ENCODE results near the gene RHBDF2. TPM values are rescaled to one million over a fixed set of nuclear protein-coding genes. Genes with fewer than 3 reads are reported as not detected.

The RHBDF2 gene
- total RNA-seq, 2 donors from 2014 or later = 91.6 to 153 TPM

GRCh38 chr17:76543826-76544545, 42.8 kb upstream of the RHBDF2 start:
- H3K4me1 ChIP-seq (ENCODE audit: control insufficient read depth in 1 of 2, low read depth in 2 of 2) = peaks cover 0 to 11% of the 10 kb centered on the region in 2 donors
- no peak overlapping the region for H3K27ac ChIP-seq
- H3K4me3 ChIP-seq = no peak overlapping the region

GRCh38 chr17:76543482-76543825, 42.2 kb upstream of the RHBDF2 start:
- no peaks in the 10 kb centered on the region for H3K9me3 ChIP-seq
- DNase-seq (ENCODE audit: low spot score) = no peak
- no peak for ATAC-seq (ENCODE audit: insufficient number of reproducible peaks, low FRiP score, low read depth)
- no peak overlapping the region for H3K4me3 ChIP-seq
- peaks cover 0 to 11% of the 10 kb centered on the region in 2 donors for H3K4me1 ChIP-seq (ENCODE audit: control insufficient read depth in 1 of 2, low read depth in 2 of 2)
- H3K27ac ChIP-seq = no peak overlapping the region
- H3K36me3 ChIP-seq = no peaks in the 10 kb centered on the region
- peaks cover under 1% of the 10 kb centered on the region for H3K27me3 ChIP-seq (replicated peaks; ENCODE audit: insufficient read depth)
- TF ChIP-seq CTCF (IDR thresholded peaks at IDR 0.05) = no peak

More at GRCh38 chr17:76543826-76544545, 42.8 kb upstream of the RHBDF2 start:
- H3K9me3 ChIP-seq = no peaks in the 10 kb centered on the region
- H3K27me3 ChIP-seq (replicated peaks; ENCODE audit: insufficient read depth) = no peaks in the 10 kb centered on the region
- ATAC-seq (ENCODE audit: insufficient number of reproducible peaks, low FRiP score, low read depth) (no peak), DNase-seq (ENCODE audit: low spot score) (no peak)
- no peaks in the 10 kb centered on the region for H3K36me3 ChIP-seq
- TF ChIP-seq CTCF (IDR thresholded peaks at IDR 0.05) = no peak

- Histone ChIP-seq H3K36me3 (no peaks in the 10 kb centered on the region), H3K27me3 (replicated peaks; ENCODE audit: insufficient read depth) (peaks cover 5% of the 10 kb centered on the region), H3K9me3 (no peaks in the 10 kb centered on the region), H3K27ac (no peak overlapping the region), H3K4me1 (ENCODE audit: control insufficient read depth in 1 of 2, low read depth in 2 of 2) (peaks cover 3 to 15% of the 10 kb centered on the region in 2 donors), H3K4me3 (no peak overlapping the region)
- no peak for TF ChIP-seq CTCF (IDR thresholded peaks at IDR 0.05)
- no peak for ATAC-seq (ENCODE audit: insufficient number of reproducible peaks, low FRiP score, low read depth)
- DNase-seq (ENCODE audit: low spot score) = no peak
These were observed 41.8 kb upstream of the RHBDF2 start for GRCh38 chr17:76542984-76543383.

- peaks cover 5% of the 10 kb centered on the region for H3K27me3 ChIP-seq (replicated peaks; ENCODE audit: insufficient read depth)
- no peaks in the 10 kb centered on the region for H3K9me3 ChIP-seq
- no peaks in the 10 kb centered on the region for H3K36me3 ChIP-seq
- TF ChIP-seq CTCF (IDR thresholded peaks at IDR 0.05) = no peak
- H3K4me1 ChIP-seq (ENCODE audit: control insufficient read depth in 1 of 2, low read depth in 2 of 2) = peaks cover 4 to 19% of the 10 kb centered on the region in 2 donors
- no peak overlapping the region for H3K4me3 ChIP-seq
- H3K27ac ChIP-seq = no peak overlapping the region
- DNase-seq (ENCODE audit: low spot score) (no peak), ATAC-seq (ENCODE audit: insufficient number of reproducible peaks, low FRiP score, low read depth) (no peak)
These were observed 41.3 kb upstream of the RHBDF2 start for GRCh38 chr17:76542566-76542971.

- DNase-seq (ENCODE audit: low spot score) (no peak), ATAC-seq (ENCODE audit: insufficient number of reproducible peaks, low FRiP score, low read depth) (no peak)
- Histone ChIP-seq H3K4me1 (ENCODE audit: control insufficient read depth in 1 of 2, low read depth in 2 of 2) (peaks cover 4 to 25% of the 10 kb centered on the region in 2 donors), H3K27me3 (replicated peaks; ENCODE audit: insufficient read depth) (peaks cover 5% of the 10 kb centered on the region), H3K27ac (no peak overlapping the region), H3K4me3 (no peak overlapping the region), H3K36me3 (no peaks in the 10 kb centered on the region), H3K9me3 (no peaks in the 10 kb centered on the region)
- no peak for TF ChIP-seq CTCF (IDR thresholded peaks at IDR 0.05)
These were observed 40.7 kb upstream of the RHBDF2 start for GRCh38 chr17:76541739-76542454.

All from thoracic aorta (tissue), 2 donors.